Kidney epithelial cell (primary cell): ENCODE measurements around the gene SLC39A11. TPM values are rescaled to one million over a fixed set of nuclear protein-coding genes. Genes with fewer than 3 reads are reported as not detected.

Experiments
- DNase-seq: peaks from one replicate; pipeline ENCODE4 v3.0.0-alpha.2; 2010; ENCODE audit warnings: low read depth
- H3K27me3 ChIP-seq: 2 replicates; pipeline ENCODE4 v1.6.0; 2011; ENCODE audit warnings: low read length; ENCODE audit not compliant: control insufficient read depth, insufficient read depth
- H3K36me3 ChIP-seq: 2 replicates; pipeline ENCODE4 v1.5.1; 2011; ENCODE audit warnings: low read length; ENCODE audit not compliant: control insufficient read depth, insufficient read depth
- H3K4me3 ChIP-seq: 2 replicates; pipeline ENCODE4 v1.5.1; 2011; ENCODE audit warnings: low read depth, mild to moderate bottlenecking, control low read depth, low read length
- total RNA-seq: library from RNA; depleted of rRNA; stranded (reverse); fragments of >200 nt; gene quantifications from 2 replicates; pipeline ENCODE4 v1.2.3, GENCODE V29; 2015
- TF ChIP-seq, protein P1 (sequence below): IDR thresholded peaks from 2 replicates; pipeline ENCODE4 v1.5.1; 2011; ENCODE audit warnings: mild to moderate bottlenecking, moderate library complexity, low read length, control low read depth, inconsistent platforms; ENCODE audit not compliant: insufficient read depth, poor library complexity, severe bottlenecking

Gene SLC39A11
- total RNA-seq, 1 donor from 2014 or later, result 13.0 TPM

DNA sequence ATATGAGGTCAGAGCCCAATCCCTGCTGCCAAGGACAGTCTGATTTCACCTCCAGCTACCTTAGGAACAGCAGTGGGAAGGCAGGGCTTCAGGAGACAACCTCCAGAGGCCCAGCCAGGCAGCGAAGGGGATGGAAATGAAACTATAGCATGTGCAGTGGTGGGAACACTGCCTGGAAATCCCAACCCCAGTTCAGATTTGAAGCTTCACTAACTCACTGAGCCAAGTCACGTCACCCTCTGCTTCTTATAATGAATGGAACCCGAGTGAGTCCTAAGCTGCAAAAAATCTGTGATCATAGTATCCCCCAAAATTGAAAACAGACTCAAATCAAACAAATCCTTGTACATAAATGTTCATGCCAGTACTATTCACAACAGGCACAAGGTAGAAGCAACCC, 36.0 kb upstream of the SLC39A11 start:
- DNase-seq, result no peak
- H3K36me3 ChIP-seq, result no peaks in the 10 kb centered on the region
- no peak overlapping the region for H3K4me3 ChIP-seq
- H3K27me3 ChIP-seq, result no peaks in the 10 kb centered on the region
- TF ChIP-seq, protein P1, sequence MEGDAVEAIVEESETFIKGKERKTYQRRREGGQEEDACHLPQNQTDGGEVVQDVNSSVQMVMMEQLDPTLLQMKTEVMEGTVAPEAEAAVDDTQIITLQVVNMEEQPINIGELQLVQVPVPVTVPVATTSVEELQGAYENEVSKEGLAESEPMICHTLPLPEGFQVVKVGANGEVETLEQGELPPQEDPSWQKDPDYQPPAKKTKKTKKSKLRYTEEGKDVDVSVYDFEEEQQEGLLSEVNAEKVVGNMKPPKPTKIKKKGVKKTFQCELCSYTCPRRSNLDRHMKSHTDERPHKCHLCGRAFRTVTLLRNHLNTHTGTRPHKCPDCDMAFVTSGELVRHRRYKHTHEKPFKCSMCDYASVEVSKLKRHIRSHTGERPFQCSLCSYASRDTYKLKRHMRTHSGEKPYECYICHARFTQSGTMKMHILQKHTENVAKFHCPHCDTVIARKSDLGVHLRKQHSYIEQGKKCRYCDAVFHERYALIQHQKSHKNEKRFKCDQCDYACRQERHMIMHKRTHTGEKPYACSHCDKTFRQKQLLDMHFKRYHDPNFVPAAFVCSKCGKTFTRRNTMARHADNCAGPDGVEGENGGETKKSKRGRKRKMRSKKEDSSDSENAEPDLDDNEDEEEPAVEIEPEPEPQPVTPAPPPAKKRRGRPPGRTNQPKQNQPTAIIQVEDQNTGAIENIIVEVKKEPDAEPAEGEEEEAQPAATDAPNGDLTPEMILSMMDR, result no peak

GRCh38 chr17:73126716-73127473, 34.4 kb upstream of the SLC39A11 start:
- no peak for DNase-seq
- Histone ChIP-seq H3K27me3 (no peaks in the 10 kb centered on the region), H3K4me3 (no peak overlapping the region), H3K36me3 (no peaks in the 10 kb centered on the region)
- TF ChIP-seq, protein P1, result no peak

- Histone ChIP-seq H3K36me3 (no peaks in the 10 kb centered on the region), H3K27me3 (no peaks in the 10 kb centered on the region), H3K4me3 (no peak overlapping the region)
- no peak for DNase-seq
- TF ChIP-seq, protein P1, result no peak
Observed at GRCh38 chr17:73123606-73124320, 31.3 kb upstream of the SLC39A11 start.

DNA sequence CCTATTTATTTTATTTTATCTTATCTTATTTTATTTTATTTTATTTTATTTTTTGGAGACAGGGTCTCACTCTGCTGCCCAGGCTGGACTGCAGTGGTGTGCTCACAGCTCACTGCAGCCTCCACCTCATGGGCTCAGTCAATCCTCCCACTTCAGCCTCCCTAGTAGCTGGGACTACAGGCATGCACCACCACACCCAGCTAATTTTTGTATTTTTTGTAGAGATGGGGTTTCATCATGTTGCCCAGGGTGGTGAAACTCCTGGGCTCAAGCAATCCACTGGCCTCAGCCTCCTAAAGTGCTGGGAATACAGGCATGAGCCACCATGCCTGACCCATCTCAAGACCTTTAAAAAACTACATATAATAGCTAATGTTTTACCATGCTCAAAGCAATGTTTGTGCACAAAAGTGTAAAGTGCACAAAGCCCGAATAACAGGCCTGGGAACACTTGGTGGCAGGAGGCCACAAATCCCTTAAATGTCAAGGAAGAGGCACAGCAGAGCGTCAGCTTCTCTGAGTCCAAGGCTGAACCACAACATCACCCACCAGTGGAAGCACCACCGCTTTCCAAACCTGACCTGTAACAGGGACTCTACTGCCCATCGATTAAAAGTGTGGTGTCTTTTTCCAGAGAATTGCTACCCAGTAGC, 30.6 kb upstream of the SLC39A11 start:
- H3K36me3 ChIP-seq, result no peaks in the 10 kb centered on the region
- TF ChIP-seq, protein P1, result no peak
- DNase-seq, result no peak
- no peak overlapping the region for H3K4me3 ChIP-seq
- no peaks in the 10 kb centered on the region for H3K27me3 ChIP-seq

DNA sequence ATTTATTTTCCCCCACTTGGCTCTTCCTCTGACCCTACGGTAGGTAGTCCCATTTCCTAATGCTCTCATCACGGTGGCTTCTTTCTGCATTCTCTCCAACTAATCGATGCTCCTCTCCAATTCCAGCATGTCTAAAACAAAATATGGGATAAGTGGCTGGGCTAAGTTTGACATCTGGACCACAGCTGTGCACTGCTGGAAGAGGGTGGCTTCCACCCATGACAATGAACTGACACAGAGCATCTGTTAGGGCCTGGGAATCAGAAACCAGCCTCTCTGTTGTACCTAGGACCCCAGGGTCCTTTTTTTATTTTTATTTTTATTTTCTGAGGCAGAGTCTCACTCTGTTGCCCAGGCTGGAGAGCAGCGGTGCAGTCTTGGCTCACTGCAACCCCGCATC, 29.0 kb upstream of the SLC39A11 start:
- DNase-seq, result no peak
- Histone ChIP-seq H3K27me3 (no peaks in the 10 kb centered on the region), H3K36me3 (no peaks in the 10 kb centered on the region), H3K4me3 (no peak overlapping the region)
- TF ChIP-seq, protein P1, result no peak
